Measurements from ENCODE around the gene ADTRP. TPM values are rescaled to one million over a fixed set of nuclear protein-coding genes. Genes with fewer than 3 reads are reported as not detected.

The ADTRP gene
- total RNA-seq, 1 experiment from 2014 or later: 0.86 TPM

DNA sequence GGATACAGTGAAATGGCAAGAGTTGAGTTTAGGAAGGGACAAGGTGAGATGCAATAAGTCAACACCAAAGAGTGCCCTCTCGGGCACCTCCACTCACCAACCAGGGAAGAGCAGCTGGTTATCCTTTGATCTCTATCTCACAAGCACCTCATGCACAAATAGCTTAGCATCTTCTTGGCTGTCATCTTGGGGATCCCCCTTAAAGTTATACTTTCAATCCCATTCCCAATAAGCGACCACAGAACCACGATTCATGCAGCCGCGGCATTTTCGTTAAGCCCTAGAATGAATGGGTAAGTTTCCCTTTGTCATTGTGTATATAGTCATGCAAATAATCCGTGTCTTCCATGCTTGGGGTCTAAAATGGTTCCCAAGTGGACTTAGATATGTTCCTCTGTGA lies 73.5 kb downstream of the ADTRP start:
- Histone ChIP-seq H3K36me3 (ENCODE audit: control insufficient read depth in 1 of 2, insufficient read depth in 2 of 2, low read length in 2 of 2) (no peaks in the 10 kb centered on the region), H4K20me1 (ENCODE audit: insufficient read depth) (no peaks in the 10 kb centered on the region), H3K9me3 (ENCODE audit: control insufficient read depth in 1 of 2, insufficient read depth in 1 of 2, low read depth in 1 of 2, low read length in 2 of 2) (no peaks in the 10 kb centered on the region), H3K79me2 (ENCODE audit: insufficient read depth, low read length) (no peaks in the 10 kb centered on the region), H3K27me3 (ENCODE audit: insufficient read depth, low read length) (no peaks in the 10 kb centered on the region), H3K4me2 (ENCODE audit: low read length) (no peak overlapping the region), H3K4me3 (replicated peaks in 1 of 2; ENCODE audit: low read depth in 1 of 2, low read length in 2 of 2) (no peak overlapping the region), H3K9ac (ENCODE audit: low read length) (no peak overlapping the region), H3K9me2 (ENCODE audit: insufficient read depth) (no peaks in the 10 kb centered on the region), H3K4me1 (ENCODE audit: control insufficient read depth in 1 of 2, insufficient read depth in 2 of 2, low read length in 2 of 2) (peaks cover 0 to 10% of the 10 kb centered on the region in 2 experiments; a peak in 1 of 4 replicates), H2AFZ (ENCODE audit: low read depth, low read length, poor library complexity, severe bottlenecking) (no peak overlapping the region), H3K27ac (ENCODE audit: low read depth, low read length) (no peak overlapping the region)
- CTCF ChIA-PET: no interaction called here
- POLR2A ChIA-PET: no interaction called here
- RAD21 ChIA-PET (ENCODE audit: low non-redundant PET in 1 of 2, low total read pairs in 2 of 2, uncharacterized antibody in 2 of 2, unreplicated experiment in 2 of 2): no interaction called here
- intact Hi-C loops (cut with micrococcal nuclease): no loop called here
- BruUV-seq (replicated peaks): no TSS peak
- TF ChIP-seq EZH2phosphoT487 (IDR thresholded peaks at IDR 0.05; ENCODE audit: borderline replicate concordance) (no peak), RAD21 (IDR thresholded peaks at IDR 0.05; ENCODE audit: low read depth) (no peak), SRF (IDR thresholded peaks at IDR 0.05; ENCODE audit: low read depth) (no peak), EGR1 (IDR thresholded peaks at IDR 0.05; ENCODE audit: low read depth) (no peak)
- TF ChIP-seq, protein P1, sequence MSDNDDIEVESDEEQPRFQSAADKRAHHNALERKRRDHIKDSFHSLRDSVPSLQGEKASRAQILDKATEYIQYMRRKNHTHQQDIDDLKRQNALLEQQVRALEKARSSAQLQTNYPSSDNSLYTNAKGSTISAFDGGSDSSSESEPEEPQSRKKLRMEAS (IDR thresholded peaks at IDR 0.05): no peak
- no peak for ATAC-seq
- DNase-seq (ENCODE audit: low read depth, low spot score): no peak

GRCh38 chr6:11703725-11704124 lies 74.9 kb downstream of the ADTRP start:
- no TSS peak for BruUV-seq (replicated peaks)
- POLR2A ChIA-PET: no interaction called here
- Histone ChIP-seq H3K27me3 (ENCODE audit: insufficient read depth, low read length) (no peaks in the 10 kb centered on the region), H3K9me3 (ENCODE audit: control insufficient read depth in 1 of 2, insufficient read depth in 1 of 2, low read depth in 1 of 2, low read length in 2 of 2) (no peaks in the 10 kb centered on the region), H3K4me3 (replicated peaks in 1 of 2; ENCODE audit: low read depth in 1 of 2, low read length in 2 of 2) (no peak overlapping the region), H3K36me3 (ENCODE audit: control insufficient read depth in 1 of 2, insufficient read depth in 2 of 2, low read length in 2 of 2) (no peaks in the 10 kb centered on the region), H4K20me1 (ENCODE audit: insufficient read depth) (no peaks in the 10 kb centered on the region), H3K4me1 (ENCODE audit: control insufficient read depth in 1 of 2, insufficient read depth in 2 of 2, low read length in 2 of 2) (peaks cover 0 to 10% of the 10 kb centered on the region in 2 experiments; a peak in 1 of 4 replicates), H3K4me2 (ENCODE audit: low read length) (no peak overlapping the region), H3K9me2 (ENCODE audit: insufficient read depth) (no peaks in the 10 kb centered on the region), H3K79me2 (ENCODE audit: insufficient read depth, low read length) (no peaks in the 10 kb centered on the region), H2AFZ (ENCODE audit: low read depth, low read length, poor library complexity, severe bottlenecking) (no peak overlapping the region), H3K27ac (ENCODE audit: low read depth, low read length) (no peak overlapping the region), H3K9ac (ENCODE audit: low read length) (no peak overlapping the region)
- no peak for TF ChIP-seq ZNF274 (IDR thresholded peaks at IDR 0.05; ENCODE audit: low read depth, low read length)
- TF ChIP-seq, protein P2, sequence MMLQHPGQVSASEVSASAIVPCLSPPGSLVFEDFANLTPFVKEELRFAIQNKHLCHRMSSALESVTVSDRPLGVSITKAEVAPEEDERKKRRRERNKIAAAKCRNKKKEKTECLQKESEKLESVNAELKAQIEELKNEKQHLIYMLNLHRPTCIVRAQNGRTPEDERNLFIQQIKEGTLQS (IDR thresholded peaks at IDR 0.05): no peak
- RAD21 ChIA-PET (ENCODE audit: low non-redundant PET in 1 of 2, low total read pairs in 2 of 2, uncharacterized antibody in 2 of 2, unreplicated experiment in 2 of 2): no interaction called here
- DNase-seq (ENCODE audit: low read depth, low spot score): no peak
- no peak for ATAC-seq
- CTCF ChIA-PET: no interaction called here
- intact Hi-C loops (cut with micrococcal nuclease): no loop called here

Data from HCT116 (cell line).